Osteocyte (in vitro differentiated cells): ENCODE measurements around the gene NXN. TPM values are rescaled to one million over a fixed set of nuclear protein-coding genes. Genes with fewer than 3 reads are reported as not detected.
"Not testable (repeated sequence)": the region's sequence is repeated elsewhere in the genome, so short reads cannot be mapped to it uniquely, and the experiment has no call there.

Experiments
- DNase-seq: peaks from one replicate; pipeline ENCODE4 v3.0.0; 2021; ENCODE audit warnings: mixed read lengths; ENCODE audit not compliant: unreplicated experiment; ENCODE audit errors: extremely low spot score
- H3K27ac Mint-ChIP-seq: one replicate; pipeline ENCODE4 v1.8.0; 2021; ENCODE audit warnings: mild to moderate bottlenecking, mixed read lengths; ENCODE audit not compliant: unreplicated experiment
- H3K27me3 Mint-ChIP-seq: one replicate; pipeline ENCODE4 v1.8.0; 2021; ENCODE audit warnings: mixed read lengths; ENCODE audit not compliant: unreplicated experiment
- H3K36me3 Mint-ChIP-seq: one replicate; pipeline ENCODE4 v1.8.0; 2021; ENCODE audit warnings: mixed read lengths; ENCODE audit not compliant: unreplicated experiment
- H3K4me1 Mint-ChIP-seq: one replicate; pipeline ENCODE4 v1.8.0; 2021; ENCODE audit warnings: mixed read lengths; ENCODE audit not compliant: unreplicated experiment
- H3K4me3 Mint-ChIP-seq: one replicate; pipeline ENCODE4 v1.8.0; 2021; ENCODE audit warnings: mild to moderate bottlenecking, moderate library complexity, mixed read lengths; ENCODE audit not compliant: unreplicated experiment
- H3K9me3 Mint-ChIP-seq: one replicate; pipeline ENCODE4 v1.8.0; 2021; ENCODE audit warnings: mixed read lengths; ENCODE audit not compliant: unreplicated experiment
- CTCF ChIP-seq: fragments of 200-600 bp; sonication (generic); IDR thresholded peaks from 2 replicates; pipeline ENCODE4 v1.5.0; 2021; ENCODE audit warnings: antibody characterized with exemption, mild to moderate bottlenecking, moderate library complexity
- total RNA-seq: library from RNA; stranded (reverse); gene quantifications from 2 replicates; pipeline ENCODE4 v1.2.1, GENCODE V29; 2021

Gene NXN
- total RNA-seq, 1 donor from 2014 or later, result 123 TPM

GRCh38 chr17:1000597-1001461 is 21.3 kb upstream of the NXN start:
- H3K4me1 Mint-ChIP-seq, result peaks cover 74% of the 10 kb centered on the region
- no peak for TF ChIP-seq CTCF
- H3K27me3 Mint-ChIP-seq, result no peaks in the 10 kb centered on the region
- H3K36me3 Mint-ChIP-seq, result peaks cover 25% of the 10 kb centered on the region
- H3K9me3 Mint-ChIP-seq, result no peaks in the 10 kb centered on the region
- peak overlapping the region; percentile 94 for H3K27ac Mint-ChIP-seq
- H3K4me3 Mint-ChIP-seq, result peak overlapping the region; percentile 45
- no peak for DNase-seq

- Mint-ChIP-seq H3K27ac (peak overlapping the region; percentile 100), H3K4me3 (peak overlapping the region; percentile 97), H3K9me3 (no peaks in the 10 kb centered on the region)
Measured at GRCh38 chr17:998111-998510, 18.5 kb upstream of the NXN start.

GRCh38 chr17:996554-997344 is 17.2 kb upstream of the NXN start, which contains the start of gene TIMM22:
TIMM22 (plus strand) TSS chr17:997129; CDS start chr17:997143, 14 bp downstream.
- Mint-ChIP-seq H3K9me3 (no peaks in the 10 kb centered on the region), H3K4me1 (peaks cover 36% of the 10 kb centered on the region), H3K4me3 (peak within 1 kb of the TSS; percentile 97), H3K36me3 (peaks cover 10% of the 10 kb centered on the region), H3K27me3 (no peaks in the 10 kb centered on the region), H3K27ac (peak within 1 kb of the TSS; percentile 100)
- TF ChIP-seq CTCF, result peak; percentile 87
- peak; percentile 97 for DNase-seq

More at GRCh38 chr17:998111-998510, 18.5 kb upstream of the NXN start:
- Mint-ChIP-seq H3K4me1 (peaks cover 49% of the 10 kb centered on the region), H3K27me3 (no peaks in the 10 kb centered on the region), H3K36me3 (peaks cover 16% of the 10 kb centered on the region)
- DNase-seq, result no peak
- no peak for TF ChIP-seq CTCF

- H3K9me3 Mint-ChIP-seq, H3K27ac Mint-ChIP-seq, H3K27me3 Mint-ChIP-seq, DNase-seq, H3K4me3 Mint-ChIP-seq, H3K36me3 Mint-ChIP-seq: not testable (repeated sequence)
- H3K4me1 Mint-ChIP-seq, result peaks cover 22% of the 10 kb centered on the region
Measured at GRCh38 chr17:995324-995723, 15.7 kb upstream of the NXN start.

GRCh38 chr17:992933-993332 is 13.4 kb upstream of the NXN start:
- Mint-ChIP-seq H3K4me1 (peaks cover 6% of the 10 kb centered on the region), H3K36me3 (no peaks in the 10 kb centered on the region), H3K27me3 (no peaks in the 10 kb centered on the region), H3K9me3 (no peaks in the 10 kb centered on the region), H3K27ac (no peak overlapping the region), H3K4me3 (no peak overlapping the region)
- no peak for TF ChIP-seq CTCF
- DNase-seq, result no peak
